Ovary (tissue), 3 donors: Measurements from ENCODE around the gene C1QC.

Source experiments
- POLR2A ChIP-seq: fragments of 450-650 bp; IDR thresholded peaks from one replicate; pipeline ENCODE4 v1.6.1; 2017; ENCODE audit warnings: antibody characterized with exemption, mild to moderate bottlenecking, moderate library complexity
- TF ChIP-seq, protein P1 (sequence below), 3 donors: fragments of 450-650 bp in 2 of 3; fragments of 200-600 bp in 1 of 3; IDR thresholded peaks; one replicate each; pipeline versions ENCODE4 v1.5.1 to v1.8.0; 2016 to 2022; ENCODE audit warnings: antibody characterized with exemption in 3 of 3, mild to moderate bottlenecking in 1 of 3
- donor health status: DM: no; HTN: no; CAD: no.

DNA sequence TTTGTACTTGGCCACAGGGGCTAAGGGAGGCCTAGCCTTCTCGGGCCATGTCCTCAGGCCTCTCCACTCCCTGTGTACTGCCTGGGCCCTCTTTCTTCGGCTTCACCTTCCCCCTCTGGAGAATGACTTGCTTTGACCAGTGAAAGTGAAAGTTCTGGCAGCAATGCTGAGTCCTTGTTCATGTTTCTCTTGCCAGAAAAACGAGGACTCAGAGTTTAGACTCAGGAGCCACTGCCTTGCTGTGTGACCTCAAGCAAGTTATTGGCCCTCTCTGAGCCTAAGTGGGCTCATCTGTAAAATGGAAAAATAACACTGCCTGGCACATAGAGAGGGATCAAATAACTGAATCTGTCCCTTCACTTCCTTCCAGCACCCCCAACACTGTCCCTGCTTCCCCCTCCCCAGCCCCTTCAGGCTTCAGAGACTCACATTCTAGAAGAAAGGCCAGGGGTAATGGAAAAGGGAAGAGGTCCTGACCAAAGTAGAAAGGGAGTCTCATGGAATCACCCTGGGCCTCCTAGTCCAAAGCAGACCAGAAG, 5.5 kb upstream of the C1QC start:
- TF ChIP-seq, protein P1, sequence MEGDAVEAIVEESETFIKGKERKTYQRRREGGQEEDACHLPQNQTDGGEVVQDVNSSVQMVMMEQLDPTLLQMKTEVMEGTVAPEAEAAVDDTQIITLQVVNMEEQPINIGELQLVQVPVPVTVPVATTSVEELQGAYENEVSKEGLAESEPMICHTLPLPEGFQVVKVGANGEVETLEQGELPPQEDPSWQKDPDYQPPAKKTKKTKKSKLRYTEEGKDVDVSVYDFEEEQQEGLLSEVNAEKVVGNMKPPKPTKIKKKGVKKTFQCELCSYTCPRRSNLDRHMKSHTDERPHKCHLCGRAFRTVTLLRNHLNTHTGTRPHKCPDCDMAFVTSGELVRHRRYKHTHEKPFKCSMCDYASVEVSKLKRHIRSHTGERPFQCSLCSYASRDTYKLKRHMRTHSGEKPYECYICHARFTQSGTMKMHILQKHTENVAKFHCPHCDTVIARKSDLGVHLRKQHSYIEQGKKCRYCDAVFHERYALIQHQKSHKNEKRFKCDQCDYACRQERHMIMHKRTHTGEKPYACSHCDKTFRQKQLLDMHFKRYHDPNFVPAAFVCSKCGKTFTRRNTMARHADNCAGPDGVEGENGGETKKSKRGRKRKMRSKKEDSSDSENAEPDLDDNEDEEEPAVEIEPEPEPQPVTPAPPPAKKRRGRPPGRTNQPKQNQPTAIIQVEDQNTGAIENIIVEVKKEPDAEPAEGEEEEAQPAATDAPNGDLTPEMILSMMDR (IDR thresholded peaks at IDR 0.05) = no peak
- no peak for TF ChIP-seq POLR2A
